HepG2 (cell line): Measurements from ENCODE around the gene DLST. TPM values are rescaled to one million over a fixed set of nuclear protein-coding genes. Genes with fewer than 3 reads are reported as not detected.
A peak's percentile ranks its signal among the peaks of the same experiment; 100 is the strongest.

Experiments
- CHD2 ChIP-seq: IDR thresholded peaks from 2 replicates; pipeline ENCODE4 v1.6.1; 2011; ENCODE audit warnings: low read depth, low read length, improper control_type of control experiment
- HOXD1 ChIP-seq: sonication (generic); formaldehyde crosslinking; IDR thresholded peaks from 2 replicates; pipeline ENCODE4 v1.5.0; 2020; ENCODE audit warnings: missing genetic modification reagents
- IKZF4 ChIP-seq: sonication (generic); formaldehyde crosslinking; IDR thresholded peaks from 2 replicates; pipeline ENCODE4 v1.5.1; 2020; ENCODE audit warnings: borderline replicate concordance, mild to moderate bottlenecking, low read depth, missing genetic modification reagents; ENCODE audit errors: not compliant biosample characterization
- KDM1A ChIP-seq: IDR thresholded peaks from 2 replicates; pipeline ENCODE4 v1.6.1; 2016; ENCODE audit warnings: missing compliant biosample characterization
- NFE2 ChIP-seq: sonication (generic); formaldehyde crosslinking; IDR thresholded peaks from 2 replicates; pipeline ENCODE4 v1.4.0; 2020; ENCODE audit warnings: missing genetic modification reagents
- PATZ1 ChIP-seq: sonication (generic); formaldehyde crosslinking; IDR thresholded peaks from 2 replicates; pipeline ENCODE4 v1.4.0; 2020; ENCODE audit warnings: missing genetic modification reagents
- PPARG ChIP-seq: conservative IDR thresholded peaks from 2 replicates; pipeline ENCODE4 v1.6.1; 2016; ENCODE audit warnings: missing biosample characterization, missing genetic modification reagents
- REST ChIP-seq, 2 experiments: IDR thresholded peaks; 2 replicates each; pipeline ENCODE4 v1.6.1; 2011 to 2012; ENCODE audit warnings: low read length in 2 of 2, borderline replicate concordance in 1 of 2, low read depth in 1 of 2, mild to moderate bottlenecking in 1 of 2, moderate library complexity in 1 of 2
- RFXANK ChIP-seq: IDR thresholded peaks from 2 replicates; pipeline ENCODE4 v1.6.1; 2016
- YEATS2 ChIP-seq: sonication (generic); formaldehyde crosslinking; IDR thresholded peaks from 2 replicates; pipeline ENCODE4 v1.4.0; 2020; ENCODE audit warnings: missing genetic modification reagents, borderline replicate concordance
- ZNF407 ChIP-seq: sonication (generic); formaldehyde crosslinking; IDR thresholded peaks from one replicate; pipeline ENCODE4 v1.5.1; 2020; ENCODE audit warnings: mild to moderate bottlenecking, missing genetic modification reagents; ENCODE audit errors: not compliant biosample characterization
- ZNF460 ChIP-seq: sonication (generic); formaldehyde crosslinking; IDR thresholded peaks from 2 replicates; pipeline ENCODE4 v1.5.1; 2020; ENCODE audit warnings: missing genetic modification reagents, mild to moderate bottlenecking, borderline replicate concordance
- polyA plus RNA-seq, 8 experiments: library from polyadenylated mRNA; depleted of rRNA in 3 of 8; stranded (reverse) in 7 of 8; unstranded in 1 of 8; fragments of >200 nt; fragmentation: Illumina TruSeq in 4 of 8; extraction: Trizol in 4 of 8; gene quantifications; 2 replicates each; pipeline versions ENCODE4 v1.2.1 to v1.2.3, GENCODE V29; 2011 to 2016; ENCODE audit warnings: low read depth in 4 of 8, missing spikeins in 1 of 8, mixed read lengths in 1 of 8; ENCODE audit not compliant: insufficient read depth in 1 of 8
- total RNA-seq, 5 experiments: library from RNA; depleted of rRNA; stranded (reverse); fragments of >200 nt; fragmentation: Illumina TruSeq; extraction: Trizol; gene quantifications; 2 replicates each; pipeline ENCODE4 v1.2.3, GENCODE V29; 2016; ENCODE audit warnings: low read depth in 1 of 5
- TF ChIP-seq, protein P1 (sequence below): IDR thresholded peaks from 2 replicates; pipeline ENCODE4 v1.6.1; 2016; ENCODE audit warnings: mild to moderate bottlenecking, missing biosample characterization, missing genetic modification reagents

DLST gene
- total and polyA plus RNA-seq, 2 of the 13 experiments (the other 11 are each of a cell fraction or from before 2014, with no cell fraction given) = 56.5 to 94.3 TPM

DNA sequence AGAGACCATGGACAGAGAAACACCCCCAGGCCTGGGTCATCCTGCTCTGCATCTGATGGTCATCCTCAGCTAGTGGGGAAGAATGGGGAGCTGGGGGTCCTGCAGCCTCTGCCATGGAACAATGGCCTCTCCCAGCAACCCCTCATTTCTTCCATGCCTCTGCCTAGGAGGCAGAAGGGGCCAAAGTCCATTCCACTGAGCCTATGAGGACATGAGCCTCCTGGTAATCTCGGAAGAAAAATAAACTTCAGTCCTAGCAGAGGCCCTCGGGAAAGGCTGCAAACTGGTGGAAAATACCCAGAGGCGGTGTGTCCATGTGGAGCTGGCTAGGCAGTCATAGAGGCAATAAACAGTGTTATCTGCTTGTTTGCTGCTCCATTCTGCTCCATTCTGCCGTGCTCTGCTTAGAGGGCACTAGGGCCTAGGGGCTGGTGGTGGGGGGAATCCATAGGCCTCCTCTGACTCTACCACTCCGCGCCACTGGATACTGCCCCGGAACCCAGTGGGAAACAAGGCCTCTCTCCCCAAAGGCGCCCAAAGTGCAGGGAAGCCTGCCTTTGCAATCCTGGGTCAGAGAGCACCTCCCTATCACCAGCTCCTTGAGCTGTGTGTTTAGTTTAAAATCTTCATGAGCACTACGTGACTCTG is 69.2 kb downstream of the DLST start (continued):
- TF ChIP-seq REST (IDR thresholded peaks at IDR 0.05; ENCODE audit: borderline replicate concordance in 1 of 2, low read depth in 1 of 2, low read length in 2 of 2) = no peak
- TF ChIP-seq YEATS2 (CRISPR knock-in tag) = 0 out of 2 replicates have a peak, but pooled peaks have one; percentile 23
- TF ChIP-seq PATZ1 (CRISPR knock-in tag) = peak; percentile 29; the same call in 1 of the 2 replicates
- TF ChIP-seq RFXANK (CRISPR knock-in tag) = no peak
- no peak for TF ChIP-seq HOXD1 (CRISPR knock-in tag)
- no peak for TF ChIP-seq CHD2
- TF ChIP-seq IKZF4 (CRISPR knock-in tag) = no peak
- TF ChIP-seq, protein P1, sequence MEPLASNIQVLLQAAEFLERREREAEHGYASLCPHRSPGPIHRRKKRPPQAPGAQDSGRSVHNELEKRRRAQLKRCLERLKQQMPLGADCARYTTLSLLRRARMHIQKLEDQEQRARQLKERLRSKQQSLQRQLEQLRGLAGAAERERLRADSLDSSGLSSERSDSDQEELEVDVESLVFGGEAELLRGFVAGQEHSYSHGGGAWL (CRISPR knock-in tag) = no peak
- no peak for TF ChIP-seq NFE2 (CRISPR knock-in tag)
- TF ChIP-seq ZNF460 (CRISPR knock-in tag) = no peak
- no peak for TF ChIP-seq PPARG (CRISPR knock-in tag)
- no peak for TF ChIP-seq KDM1A (CRISPR knock-in tag)
- TF ChIP-seq ZNF407 (CRISPR knock-in tag) = no peak
